ENCODE measurements around the gene CST9L.
"Not testable (repeated sequence)": the region's sequence is repeated elsewhere in the genome, so short reads cannot be mapped to it uniquely, and the experiment has no call there.

Gene CST9L

DNA sequence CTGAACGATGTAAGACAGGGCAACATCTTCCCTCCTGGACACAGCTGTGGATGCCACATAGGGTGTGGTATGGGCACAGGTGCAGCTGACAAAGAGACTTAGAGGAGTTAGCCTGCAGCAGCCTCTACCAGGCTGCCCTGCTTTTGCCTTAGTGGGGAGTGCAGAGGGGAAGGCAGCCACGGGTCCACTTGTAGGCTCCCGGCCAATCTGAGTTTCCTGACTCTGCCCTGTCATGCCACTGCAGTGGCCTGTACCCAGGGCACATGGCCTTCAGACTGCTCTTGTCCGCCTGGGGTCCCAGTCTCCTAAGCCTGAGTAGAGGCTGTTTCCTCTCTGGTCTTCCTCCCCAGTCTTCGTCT is 17.1 kb upstream of the CST9L start:
- Mint-ChIP-seq H3K27ac (no peak overlapping the region), H3K9me3 (peaks cover 4% of the 10 kb centered on the region), H3K4me1 (no peaks in the 10 kb centered on the region), H3K4me3 (no peak overlapping the region), H3K27me3 (ENCODE audit: low read depth) (peaks cover 5% of the 10 kb centered on the region), H3K36me3 (ENCODE audit: low read depth) (no peaks in the 10 kb centered on the region)
- TF ChIP-seq, protein P1, sequence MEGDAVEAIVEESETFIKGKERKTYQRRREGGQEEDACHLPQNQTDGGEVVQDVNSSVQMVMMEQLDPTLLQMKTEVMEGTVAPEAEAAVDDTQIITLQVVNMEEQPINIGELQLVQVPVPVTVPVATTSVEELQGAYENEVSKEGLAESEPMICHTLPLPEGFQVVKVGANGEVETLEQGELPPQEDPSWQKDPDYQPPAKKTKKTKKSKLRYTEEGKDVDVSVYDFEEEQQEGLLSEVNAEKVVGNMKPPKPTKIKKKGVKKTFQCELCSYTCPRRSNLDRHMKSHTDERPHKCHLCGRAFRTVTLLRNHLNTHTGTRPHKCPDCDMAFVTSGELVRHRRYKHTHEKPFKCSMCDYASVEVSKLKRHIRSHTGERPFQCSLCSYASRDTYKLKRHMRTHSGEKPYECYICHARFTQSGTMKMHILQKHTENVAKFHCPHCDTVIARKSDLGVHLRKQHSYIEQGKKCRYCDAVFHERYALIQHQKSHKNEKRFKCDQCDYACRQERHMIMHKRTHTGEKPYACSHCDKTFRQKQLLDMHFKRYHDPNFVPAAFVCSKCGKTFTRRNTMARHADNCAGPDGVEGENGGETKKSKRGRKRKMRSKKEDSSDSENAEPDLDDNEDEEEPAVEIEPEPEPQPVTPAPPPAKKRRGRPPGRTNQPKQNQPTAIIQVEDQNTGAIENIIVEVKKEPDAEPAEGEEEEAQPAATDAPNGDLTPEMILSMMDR (IDR thresholded peaks at IDR 0.05; ENCODE audit: unreplicated experiment in 3 of 3) = no peak

DNA sequence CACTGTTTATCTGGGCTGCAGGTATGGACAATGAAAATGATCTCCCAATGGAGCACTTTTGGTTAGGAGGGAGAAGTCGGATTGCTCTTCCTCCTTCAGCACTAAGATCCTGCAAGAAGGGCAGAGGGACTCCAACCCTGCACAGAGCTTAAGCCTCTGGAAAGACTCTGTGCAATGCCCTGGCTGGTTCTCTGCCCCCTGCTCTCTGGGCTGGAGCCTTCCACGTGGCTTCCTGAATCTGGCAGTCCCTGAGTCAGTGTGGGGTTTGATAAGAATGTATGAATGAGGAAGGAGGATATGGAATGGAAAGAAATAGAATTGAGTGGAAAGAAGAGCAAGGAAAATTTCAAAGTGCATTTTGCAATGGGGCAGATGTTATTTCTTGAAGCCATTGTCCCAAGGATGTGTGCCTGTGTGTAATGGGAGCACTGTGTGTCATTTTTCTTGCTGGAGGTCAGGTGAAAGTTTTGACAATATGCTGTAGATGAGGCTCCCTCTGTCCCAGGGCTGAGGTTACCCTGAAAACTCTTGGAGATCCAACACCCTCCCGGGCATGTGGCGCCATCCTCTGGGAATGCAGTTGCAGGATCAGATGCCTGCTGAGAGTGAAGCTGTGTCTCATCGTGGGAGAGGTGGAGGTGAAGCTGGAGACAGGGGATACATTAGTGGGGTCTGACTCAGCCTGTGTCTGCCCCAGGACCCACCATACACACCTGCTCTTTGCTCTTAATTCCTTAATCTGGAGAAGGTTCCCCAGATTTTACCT is 16.3 kb upstream of the CST9L start:
- Mint-ChIP-seq H3K4me1 (no peaks in the 10 kb centered on the region), H3K4me3 (no peak overlapping the region), H3K9me3 (peaks cover 6% of the 10 kb centered on the region), H3K27me3 (ENCODE audit: low read depth) (peaks cover 5% of the 10 kb centered on the region), H3K36me3 (ENCODE audit: low read depth) (no peaks in the 10 kb centered on the region), H3K27ac (no peak overlapping the region)
- TF ChIP-seq, protein P1 (IDR thresholded peaks at IDR 0.05; ENCODE audit: unreplicated experiment in 3 of 3) = no peak

DNA sequence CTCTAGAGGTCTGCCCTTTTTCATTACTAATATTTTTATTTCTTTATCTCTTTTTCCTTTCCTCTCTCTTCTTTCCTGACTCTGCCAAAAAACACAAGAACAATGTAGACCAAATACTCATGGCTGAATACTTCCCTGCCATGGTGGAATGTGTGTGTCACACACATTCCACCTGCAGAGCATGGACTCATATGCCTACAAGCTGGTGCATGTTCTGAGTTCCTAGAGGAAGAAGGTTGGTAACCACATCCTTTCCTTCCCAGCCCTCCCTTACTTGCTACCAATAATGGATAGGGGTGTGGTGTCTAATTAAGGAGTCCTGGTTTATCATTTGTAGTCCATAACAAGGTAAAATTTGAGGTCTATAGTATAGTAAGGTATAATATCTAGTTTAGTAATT is 15.2 kb upstream of the CST9L start:
- Mint-ChIP-seq H3K4me1 (no peaks in the 10 kb centered on the region), H3K27me3 (ENCODE audit: low read depth) (no peaks in the 10 kb centered on the region), H3K36me3 (ENCODE audit: low read depth) (no peaks in the 10 kb centered on the region), H3K9me3 (peaks cover 6% of the 10 kb centered on the region), H3K27ac (no peak overlapping the region), H3K4me3 (no peak overlapping the region)
- TF ChIP-seq, protein P1 (IDR thresholded peaks at IDR 0.05; ENCODE audit: unreplicated experiment in 3 of 3) = no peak

DNA sequence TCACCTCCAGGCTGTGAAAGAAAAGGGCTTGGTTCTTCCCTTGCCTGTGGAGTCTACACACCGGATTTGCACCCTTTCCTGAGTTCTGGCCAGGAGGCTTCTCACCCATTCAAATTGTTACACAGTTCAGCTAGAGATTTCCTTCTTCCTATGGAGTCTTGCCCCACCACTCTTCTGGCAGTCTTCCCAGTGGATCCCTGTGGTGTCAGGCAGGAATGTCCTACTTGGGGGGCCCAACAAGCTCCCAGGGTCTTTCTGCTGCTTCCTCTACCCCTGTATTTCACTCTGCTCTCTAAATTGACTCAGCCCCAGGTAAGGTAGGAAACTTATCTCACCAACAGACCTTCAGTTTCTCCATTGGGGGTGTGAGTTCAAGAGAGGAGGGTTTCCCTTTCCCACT is 14.0 kb upstream of the CST9L start:
- Mint-ChIP-seq H3K4me3 (no peak overlapping the region), H3K4me1 (no peaks in the 10 kb centered on the region), H3K9me3 (peaks cover 6% of the 10 kb centered on the region), H3K36me3 (ENCODE audit: low read depth) (no peaks in the 10 kb centered on the region), H3K27me3 (ENCODE audit: low read depth) (no peaks in the 10 kb centered on the region), H3K27ac (no peak overlapping the region)
- TF ChIP-seq, protein P1 (IDR thresholded peaks at IDR 0.05; ENCODE audit: unreplicated experiment in 3 of 3) = no peak

DNA sequence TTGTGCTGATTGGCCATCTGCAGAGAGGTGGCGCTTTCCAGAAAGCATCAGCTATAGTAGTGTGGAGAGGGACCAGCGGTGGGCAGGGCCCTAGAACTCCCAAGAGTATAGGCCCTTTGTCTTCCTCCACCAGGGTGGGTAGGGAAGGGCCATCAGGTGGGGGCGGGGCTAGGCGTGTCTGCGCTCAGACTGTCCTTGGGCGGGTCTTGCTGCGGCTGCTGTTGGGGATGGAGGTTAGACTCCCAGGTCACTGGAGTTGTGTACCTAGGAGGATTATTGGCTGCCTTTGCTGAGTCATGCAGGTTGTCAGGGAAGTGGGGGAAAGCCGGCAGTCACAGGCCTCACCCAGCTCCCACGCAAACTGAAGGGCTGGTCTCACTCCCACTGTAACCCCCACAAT is 13.5 kb upstream of the CST9L start:
- H3K4me1 Mint-ChIP-seq; H3K9me3 Mint-ChIP-seq; H3K4me3 Mint-ChIP-seq; H3K27me3 Mint-ChIP-seq (ENCODE audit: low read depth); H3K27ac Mint-ChIP-seq; H3K36me3 Mint-ChIP-seq (ENCODE audit: low read depth): not testable (repeated sequence)

DNA sequence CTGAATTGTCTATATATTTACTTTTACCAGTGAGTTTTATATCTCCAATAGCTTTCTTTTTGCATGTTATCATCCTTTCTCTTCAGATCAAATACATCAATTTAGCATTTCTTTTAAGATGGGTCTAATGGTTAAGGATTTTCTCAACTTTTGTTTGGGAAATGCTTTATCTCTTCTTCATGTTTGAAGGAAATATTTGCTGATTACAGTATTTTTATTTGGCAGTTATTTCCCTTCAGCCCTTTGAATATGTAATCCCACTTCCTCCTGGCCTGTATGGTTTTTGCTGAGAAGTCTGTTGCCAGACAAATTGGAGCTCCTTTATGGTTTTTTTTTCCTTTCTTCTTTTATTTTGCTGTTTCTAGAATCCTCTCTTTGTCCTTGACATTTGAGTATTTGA is 6.7 kb upstream of the CST9L start:
- TF ChIP-seq, protein P1 (IDR thresholded peaks at IDR 0.05; ENCODE audit: unreplicated experiment in 3 of 3) = no peak
- Mint-ChIP-seq H3K4me3 (no peak overlapping the region), H3K36me3 (ENCODE audit: low read depth) (no peaks in the 10 kb centered on the region), H3K27ac (no peak overlapping the region), H3K4me1 (no peaks in the 10 kb centered on the region), H3K27me3 (ENCODE audit: low read depth) (no peaks in the 10 kb centered on the region), H3K9me3 (no peaks in the 10 kb centered on the region)
